WI38 (cell line): ENCODE data around the gene BNIP3.
"Not testable (repeated sequence)": the region's sequence is repeated elsewhere in the genome, so short reads cannot be mapped to it uniquely, and the experiment has no call there.

Source experiments
- H3K4me3 ChIP-seq: 2 replicates; pipeline ENCODE4 v1.5.1; 2011; ENCODE audit warnings: low read depth, mild to moderate bottlenecking, control low read depth, low read length
- TF ChIP-seq, protein P1 (sequence below): IDR thresholded peaks from 2 replicates; pipeline ENCODE4 v1.5.1; 2012; ENCODE audit warnings: low read depth, mild to moderate bottlenecking, control low read depth, low read length

BNIP3 gene

DNA sequence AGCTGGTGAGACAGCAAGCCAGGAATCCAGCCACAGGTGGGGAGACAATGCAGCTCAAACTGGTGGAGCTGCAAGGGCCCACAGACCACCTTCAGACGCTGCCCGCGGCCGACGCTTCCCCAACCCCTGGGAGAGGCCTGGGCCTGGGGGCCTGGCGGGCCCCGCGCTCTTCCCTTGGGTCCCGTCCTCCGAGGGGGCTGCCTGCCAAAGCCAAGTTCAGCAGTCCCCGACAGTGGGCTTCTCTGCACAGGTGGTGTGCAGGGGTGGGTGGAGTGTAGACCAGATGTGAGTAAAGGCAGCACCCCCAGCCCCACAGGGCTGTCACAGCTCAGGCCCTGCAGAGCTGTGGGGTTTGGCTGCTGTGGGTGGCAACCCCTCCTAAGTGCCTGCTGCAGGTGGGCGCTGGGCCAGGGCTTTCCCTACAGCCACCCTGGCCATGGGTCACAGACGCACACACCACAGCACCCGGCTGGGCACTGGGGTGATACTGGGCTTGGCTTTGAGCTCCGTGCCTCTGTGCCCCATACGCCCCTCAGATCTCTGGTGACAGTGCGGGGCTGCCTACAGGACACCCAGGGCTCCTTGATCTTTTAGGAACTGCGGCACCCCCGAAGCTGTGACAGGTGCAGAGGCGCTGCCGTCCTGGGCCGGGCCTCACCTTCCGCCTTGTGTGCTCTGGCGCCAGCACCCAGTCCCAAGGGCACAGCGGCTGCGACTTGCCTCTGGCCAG, 20.5 kb downstream of the BNIP3 start:
- TF ChIP-seq, protein P1, sequence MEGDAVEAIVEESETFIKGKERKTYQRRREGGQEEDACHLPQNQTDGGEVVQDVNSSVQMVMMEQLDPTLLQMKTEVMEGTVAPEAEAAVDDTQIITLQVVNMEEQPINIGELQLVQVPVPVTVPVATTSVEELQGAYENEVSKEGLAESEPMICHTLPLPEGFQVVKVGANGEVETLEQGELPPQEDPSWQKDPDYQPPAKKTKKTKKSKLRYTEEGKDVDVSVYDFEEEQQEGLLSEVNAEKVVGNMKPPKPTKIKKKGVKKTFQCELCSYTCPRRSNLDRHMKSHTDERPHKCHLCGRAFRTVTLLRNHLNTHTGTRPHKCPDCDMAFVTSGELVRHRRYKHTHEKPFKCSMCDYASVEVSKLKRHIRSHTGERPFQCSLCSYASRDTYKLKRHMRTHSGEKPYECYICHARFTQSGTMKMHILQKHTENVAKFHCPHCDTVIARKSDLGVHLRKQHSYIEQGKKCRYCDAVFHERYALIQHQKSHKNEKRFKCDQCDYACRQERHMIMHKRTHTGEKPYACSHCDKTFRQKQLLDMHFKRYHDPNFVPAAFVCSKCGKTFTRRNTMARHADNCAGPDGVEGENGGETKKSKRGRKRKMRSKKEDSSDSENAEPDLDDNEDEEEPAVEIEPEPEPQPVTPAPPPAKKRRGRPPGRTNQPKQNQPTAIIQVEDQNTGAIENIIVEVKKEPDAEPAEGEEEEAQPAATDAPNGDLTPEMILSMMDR = no peak

DNA sequence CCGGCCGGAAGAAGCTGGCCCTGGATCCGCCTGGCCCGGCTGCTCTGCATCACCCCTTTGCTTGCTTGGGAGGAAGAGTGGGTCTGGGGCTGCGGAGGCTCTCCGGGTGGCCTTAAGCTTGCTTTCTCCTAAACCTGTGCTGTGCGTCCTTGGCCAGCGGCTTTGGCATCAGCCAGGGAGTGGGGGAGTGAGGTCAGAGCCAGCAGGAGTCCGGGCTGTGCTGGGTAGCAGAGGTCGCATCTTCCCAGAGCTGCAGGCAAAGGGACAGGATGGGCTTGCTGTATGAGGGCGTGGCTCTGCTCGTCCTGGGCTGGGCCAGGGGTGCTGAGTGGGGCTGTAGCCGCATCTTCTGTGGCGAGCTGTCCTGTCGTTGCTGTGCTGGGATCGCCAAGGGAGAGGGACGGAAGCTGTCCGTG, 21.1 kb downstream of the BNIP3 start:
- TF ChIP-seq, protein P1 = no peak
- H3K4me3 ChIP-seq = no peak overlapping the region

More for the DNA sequence above, 20.5 kb downstream of the BNIP3 start:
- no peak overlapping the region for H3K4me3 ChIP-seq

DNA sequence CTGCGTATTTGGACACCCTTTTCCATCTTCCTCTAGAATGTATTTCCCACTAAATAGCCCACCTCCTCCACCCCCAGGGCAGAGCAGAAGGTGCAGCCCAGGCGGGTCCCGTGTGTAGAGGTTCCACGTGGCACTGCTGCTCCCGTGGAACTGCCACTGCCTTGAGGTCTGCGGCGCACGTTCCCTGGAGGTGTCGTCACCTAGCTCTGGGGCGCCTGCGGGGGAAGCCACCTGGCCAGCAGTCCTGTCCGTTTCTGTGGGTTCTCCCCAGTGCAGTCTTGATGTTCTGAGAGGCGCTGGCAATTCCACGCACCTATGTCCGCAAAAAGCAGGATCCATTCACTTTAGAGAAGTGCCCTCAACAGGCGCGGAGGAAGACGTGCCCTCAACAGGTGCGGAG, 21.9 kb downstream of the BNIP3 start:
- H3K4me3 ChIP-seq = no peak overlapping the region
- TF ChIP-seq, protein P1 = no peak

DNA sequence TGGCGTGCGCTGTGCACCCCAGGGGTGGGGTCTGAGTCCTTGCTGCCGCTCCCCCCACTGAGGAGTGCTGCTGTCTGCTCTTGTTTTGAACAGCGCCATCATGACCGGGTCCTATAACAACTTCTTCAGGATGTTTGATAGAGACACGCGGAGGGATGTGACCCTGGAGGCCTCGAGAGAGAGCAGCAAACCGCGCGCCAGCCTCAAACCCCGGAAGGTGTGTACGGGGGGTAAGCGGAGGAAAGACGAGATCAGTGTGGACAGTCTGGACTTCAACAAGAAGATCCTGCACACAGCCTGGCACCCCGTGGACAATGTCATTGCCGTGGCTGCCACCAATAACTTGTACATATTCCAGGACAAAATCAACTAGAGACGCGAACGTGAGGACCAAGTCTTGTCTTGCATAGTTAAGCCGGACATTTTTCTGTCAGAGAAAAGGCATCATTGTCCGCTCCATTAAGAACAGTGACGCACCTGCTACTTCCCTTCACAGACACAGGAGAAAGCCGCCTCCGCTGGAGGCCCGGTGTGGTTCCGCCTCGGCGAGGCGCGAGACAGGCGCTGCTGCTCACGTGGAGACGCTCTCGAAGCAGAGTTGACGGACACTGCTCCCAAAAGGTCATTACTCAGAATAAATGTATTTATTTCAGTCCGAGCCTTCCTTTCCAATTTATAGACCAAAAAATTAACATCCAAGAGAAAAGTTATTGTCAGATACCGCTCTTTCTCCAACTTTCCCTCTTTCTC, 26.0 kb downstream of the BNIP3 start:
- TF ChIP-seq, protein P1 = no peak
- no peak overlapping the region for H3K4me3 ChIP-seq

DNA sequence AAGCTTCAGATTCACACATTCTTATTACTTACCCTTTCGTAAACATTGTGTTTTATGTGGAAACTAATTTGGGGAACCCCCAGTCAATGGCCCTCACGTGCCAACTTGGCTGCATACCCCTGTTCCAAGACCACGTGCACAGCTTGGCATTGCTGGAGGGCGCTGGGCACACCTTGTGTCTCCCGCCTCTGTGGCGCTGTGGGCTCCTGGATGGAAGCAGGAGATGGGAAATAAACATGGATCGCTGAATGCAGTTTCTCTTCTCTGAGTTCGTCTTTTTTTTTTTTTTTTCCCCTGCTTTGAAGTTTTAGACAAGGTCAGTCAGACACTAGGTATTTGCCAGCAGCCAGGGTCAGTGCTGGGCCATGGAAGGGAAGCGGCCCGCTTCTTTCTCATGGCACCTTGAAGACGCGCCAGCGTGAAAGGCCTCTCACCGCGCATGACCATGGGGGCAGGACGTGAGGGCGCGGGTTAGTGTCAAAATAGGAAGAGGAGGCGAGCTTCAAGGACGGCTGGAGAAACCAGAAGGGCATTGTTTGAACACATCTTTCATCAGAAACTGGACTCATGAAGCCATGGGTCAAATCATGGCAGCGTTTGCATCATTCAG, 27.3 kb downstream of the BNIP3 start:
- H3K4me3 ChIP-seq = no peak overlapping the region
- TF ChIP-seq, protein P1 = no peak

DNA sequence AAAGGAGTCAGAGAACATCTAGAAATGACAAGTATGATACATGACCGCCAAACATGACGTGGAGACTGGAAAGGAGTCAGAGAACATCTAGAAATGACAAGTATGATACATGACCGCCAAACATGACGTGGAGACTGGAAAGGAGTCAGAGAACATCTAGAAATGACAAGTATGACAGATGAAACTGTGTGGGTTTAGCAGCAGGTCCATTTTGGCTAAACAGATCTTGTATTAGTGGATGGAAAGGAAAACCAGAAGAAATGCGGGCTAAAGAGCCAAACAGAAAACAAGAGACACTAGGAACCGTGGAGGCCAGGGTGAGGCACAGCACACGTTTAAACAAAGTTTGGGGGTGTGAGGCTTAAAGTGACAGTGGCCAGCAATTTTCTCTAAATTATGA, 31.8 kb downstream of the BNIP3 start:
- not testable (repeated sequence) for H3K4me3 ChIP-seq

DNA sequence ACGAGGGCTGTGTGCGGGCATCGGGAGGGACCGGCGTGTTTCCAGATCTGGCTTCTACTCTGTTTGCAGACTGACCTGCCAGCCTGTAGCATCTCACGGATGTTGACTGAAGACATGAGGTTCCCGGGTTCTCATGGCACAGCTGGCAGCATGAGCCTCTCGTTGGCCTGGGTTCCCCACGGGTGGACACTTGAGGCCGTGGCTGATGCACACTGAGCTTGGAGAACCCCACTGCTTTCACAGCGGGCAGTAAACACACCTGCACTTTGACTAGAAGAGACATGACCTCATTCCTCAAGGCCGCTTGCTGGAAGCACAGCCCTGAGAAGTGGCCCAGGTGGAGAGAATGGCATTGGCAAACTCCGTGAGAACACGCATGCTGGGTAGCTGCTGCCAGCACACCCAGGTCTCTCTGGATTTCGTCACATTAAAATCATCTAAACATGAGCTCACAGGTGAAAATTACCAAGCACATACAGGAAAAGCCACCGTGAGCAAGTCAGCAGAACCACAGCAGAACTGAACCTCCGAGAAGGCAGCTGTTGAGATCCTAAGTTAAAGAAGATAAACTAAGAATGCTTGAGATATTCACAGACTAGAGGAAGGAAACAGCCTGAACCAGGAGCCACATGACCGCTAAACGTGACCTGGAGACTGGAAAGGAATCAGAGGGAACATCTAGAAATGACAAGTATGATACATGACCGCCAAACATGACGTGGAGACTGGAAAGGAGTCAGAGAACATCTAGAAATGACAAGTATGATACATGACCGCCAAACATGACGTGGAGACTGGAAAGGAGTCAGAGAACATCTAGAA, 32.5 kb downstream of the BNIP3 start:
- H3K4me3 ChIP-seq = no peak overlapping the region
- TF ChIP-seq, protein P1 = no peak
